Progenitor cell of endocrine pancreas (in vitro differentiated cells): ENCODE data around the gene CRTC3. TPM values are rescaled to one million over a fixed set of nuclear protein-coding genes. Genes with fewer than 3 reads are reported as not detected.
"Not testable (repeated sequence)": the region's sequence is repeated elsewhere in the genome, so short reads cannot be mapped to it uniquely, and the experiment has no call there.

Experiments used
- DNase-seq: peaks from one replicate; pipeline ENCODE4 v3.0.0; 2021; ENCODE audit warnings: low spot score; ENCODE audit not compliant: unreplicated experiment
- H3K27ac Mint-ChIP-seq: 2 replicates; pipeline ENCODE4 v1.8.0; 2021; ENCODE audit warnings: mild to moderate bottlenecking, moderate library complexity, mixed read lengths
- H3K27me3 Mint-ChIP-seq: 2 replicates; pipeline ENCODE4 v1.8.0; 2021; ENCODE audit warnings: mixed read lengths
- H3K36me3 Mint-ChIP-seq: 2 replicates; pipeline ENCODE4 v1.8.0; 2022; ENCODE audit warnings: mixed read lengths; ENCODE audit not compliant: insufficient read depth
- H3K4me1 Mint-ChIP-seq: 2 replicates; pipeline ENCODE4 v1.8.0; 2021; ENCODE audit warnings: low read depth, mixed read lengths
- H3K4me3 Mint-ChIP-seq: 2 replicates; pipeline ENCODE4 v1.8.0; 2021; ENCODE audit warnings: low read depth, mild to moderate bottlenecking, moderate library complexity, mixed read lengths
- H3K9me3 Mint-ChIP-seq: 2 replicates; pipeline ENCODE4 v1.8.0; 2021; ENCODE audit warnings: low read depth, mixed read lengths
- total RNA-seq: library from RNA; stranded (reverse); gene quantifications from 2 replicates; pipeline ENCODE4 v1.2.1, GENCODE V29; 2021
- TF ChIP-seq, protein P1 (sequence below): fragments of 200-600 bp; sonication (generic); IDR thresholded peaks from one replicate; pipeline ENCODE4 v1.5.0; 2021; ENCODE audit warnings: antibody characterized with exemption, mild to moderate bottlenecking; ENCODE audit not compliant: unreplicated experiment

Gene CRTC3
- total RNA-seq, 1 donor from 2014 or later = 34.6 TPM

DNA sequence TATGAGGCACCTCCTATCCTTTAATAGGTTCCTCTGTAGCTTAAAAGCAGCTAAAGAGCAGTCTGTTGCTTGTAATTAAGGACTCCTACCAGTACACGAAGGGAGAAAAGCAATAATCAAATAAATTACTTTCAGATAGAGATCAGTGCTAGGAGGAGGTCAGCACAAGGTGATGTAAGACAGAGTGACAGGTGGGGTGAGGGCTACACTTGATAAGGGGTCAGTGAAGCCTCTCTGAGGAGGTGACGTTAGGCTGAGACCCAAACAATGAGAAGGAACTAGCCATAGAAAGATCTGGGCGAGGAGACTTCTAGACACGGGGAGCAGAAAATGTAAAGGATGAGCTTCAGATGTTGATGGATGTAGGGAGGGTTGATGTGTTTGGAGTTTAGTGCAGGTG, 129.8 kb downstream of the CRTC3 start:
- no peaks in the 10 kb centered on the region for H3K9me3 Mint-ChIP-seq

DNA sequence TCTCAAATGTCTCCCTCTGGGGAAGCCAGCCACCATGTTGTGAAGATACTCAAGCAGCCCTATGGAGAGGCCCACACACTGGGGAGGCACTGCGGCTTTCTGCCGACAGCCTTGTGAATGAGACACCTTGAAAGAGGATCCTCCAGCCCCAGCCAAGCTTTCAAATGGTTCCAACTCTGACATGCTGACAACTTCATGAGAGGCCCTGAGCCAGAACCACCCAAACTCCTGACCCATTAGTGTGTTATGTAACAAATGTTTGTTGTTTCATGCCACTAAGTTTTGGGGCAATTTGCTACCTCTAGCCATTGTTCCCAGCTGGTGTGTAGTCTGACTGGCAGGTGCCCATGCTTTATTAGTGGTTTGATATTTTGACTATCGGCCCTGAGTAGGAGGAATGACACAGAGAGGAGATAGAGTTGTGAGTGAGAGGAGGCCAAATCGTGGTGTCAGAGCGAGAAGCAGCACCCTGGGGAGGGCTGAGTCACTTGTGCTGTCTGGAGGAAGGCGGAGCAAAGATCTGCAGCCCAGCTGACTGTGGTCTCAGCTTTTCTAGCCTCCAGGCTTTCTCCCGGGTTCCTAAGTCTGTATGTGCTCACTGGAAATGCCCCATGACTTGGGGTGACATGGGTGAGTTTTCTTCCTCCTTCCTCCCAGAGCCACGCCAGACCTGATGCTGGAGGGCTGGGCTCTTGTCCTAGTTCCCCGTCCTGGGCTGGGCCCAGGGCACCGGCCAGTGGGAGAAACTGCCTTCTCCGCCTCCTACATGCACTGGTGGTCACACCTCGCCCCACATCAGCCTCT, 130.7 kb downstream of the CRTC3 start:
- TF ChIP-seq, protein P1, sequence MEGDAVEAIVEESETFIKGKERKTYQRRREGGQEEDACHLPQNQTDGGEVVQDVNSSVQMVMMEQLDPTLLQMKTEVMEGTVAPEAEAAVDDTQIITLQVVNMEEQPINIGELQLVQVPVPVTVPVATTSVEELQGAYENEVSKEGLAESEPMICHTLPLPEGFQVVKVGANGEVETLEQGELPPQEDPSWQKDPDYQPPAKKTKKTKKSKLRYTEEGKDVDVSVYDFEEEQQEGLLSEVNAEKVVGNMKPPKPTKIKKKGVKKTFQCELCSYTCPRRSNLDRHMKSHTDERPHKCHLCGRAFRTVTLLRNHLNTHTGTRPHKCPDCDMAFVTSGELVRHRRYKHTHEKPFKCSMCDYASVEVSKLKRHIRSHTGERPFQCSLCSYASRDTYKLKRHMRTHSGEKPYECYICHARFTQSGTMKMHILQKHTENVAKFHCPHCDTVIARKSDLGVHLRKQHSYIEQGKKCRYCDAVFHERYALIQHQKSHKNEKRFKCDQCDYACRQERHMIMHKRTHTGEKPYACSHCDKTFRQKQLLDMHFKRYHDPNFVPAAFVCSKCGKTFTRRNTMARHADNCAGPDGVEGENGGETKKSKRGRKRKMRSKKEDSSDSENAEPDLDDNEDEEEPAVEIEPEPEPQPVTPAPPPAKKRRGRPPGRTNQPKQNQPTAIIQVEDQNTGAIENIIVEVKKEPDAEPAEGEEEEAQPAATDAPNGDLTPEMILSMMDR = no peak
- no peaks in the 10 kb centered on the region for H3K36me3 Mint-ChIP-seq
- no peak overlapping the region for H3K27ac Mint-ChIP-seq
- H3K4me1 Mint-ChIP-seq = peaks cover 8% of the 10 kb centered on the region
- H3K4me3 Mint-ChIP-seq = no peak overlapping the region
- no peak for DNase-seq
- H3K27me3 Mint-ChIP-seq = peaks cover 8% of the 10 kb centered on the region
- H3K9me3 Mint-ChIP-seq = no peaks in the 10 kb centered on the region

More for the DNA sequence above, 129.8 kb downstream of the CRTC3 start:
- Mint-ChIP-seq H3K4me1 (peaks cover 8% of the 10 kb centered on the region), H3K4me3 (no peak overlapping the region), H3K27ac (no peak overlapping the region), H3K36me3 (no peaks in the 10 kb centered on the region), H3K27me3 (peaks cover 8% of the 10 kb centered on the region)
- DNase-seq = no peak
- TF ChIP-seq, protein P1 = no peak

DNA sequence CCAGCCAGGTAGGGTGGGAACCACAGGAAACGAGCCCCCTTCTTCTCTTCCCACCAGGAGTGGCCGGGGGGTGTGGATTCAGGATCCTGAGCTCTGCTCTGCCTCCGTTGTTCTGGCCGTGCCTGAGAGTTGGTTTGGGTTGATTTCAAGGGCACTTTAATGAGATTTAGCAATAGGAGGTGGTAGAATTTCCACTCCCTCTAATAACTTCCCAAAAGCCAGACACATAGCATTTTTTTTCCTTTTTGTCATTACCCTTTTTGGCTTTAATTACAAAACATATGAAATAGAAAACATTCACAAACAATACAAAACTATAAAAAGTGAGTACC, 131.2 kb downstream of the CRTC3 start:
- H3K4me3 Mint-ChIP-seq, H3K36me3 Mint-ChIP-seq, H3K9me3 Mint-ChIP-seq, DNase-seq, H3K4me1 Mint-ChIP-seq, H3K27me3 Mint-ChIP-seq, H3K27ac Mint-ChIP-seq: not testable (repeated sequence)

DNA sequence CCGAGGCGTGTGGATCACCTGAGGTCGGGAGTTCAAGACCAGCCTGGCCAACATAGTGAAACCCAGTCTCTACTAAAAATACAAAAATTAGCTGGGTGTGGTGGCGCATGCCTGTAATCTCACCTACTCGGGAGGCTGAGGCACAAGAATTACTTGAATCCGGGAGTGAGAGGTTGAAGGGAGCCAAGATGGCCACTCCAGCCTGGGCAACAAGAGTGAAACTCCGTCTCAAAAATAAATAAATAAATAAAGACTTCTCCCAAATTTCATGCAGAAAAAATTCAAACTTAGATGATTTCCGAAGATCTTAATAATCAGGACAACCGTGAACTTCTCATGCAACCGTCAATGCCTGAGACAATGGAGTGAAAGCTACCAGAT, 134.3 kb downstream of the CRTC3 start:
- H3K4me1 Mint-ChIP-seq, H3K36me3 Mint-ChIP-seq, H3K4me3 Mint-ChIP-seq, H3K9me3 Mint-ChIP-seq, H3K27me3 Mint-ChIP-seq, DNase-seq, H3K27ac Mint-ChIP-seq: not testable (repeated sequence)

DNA sequence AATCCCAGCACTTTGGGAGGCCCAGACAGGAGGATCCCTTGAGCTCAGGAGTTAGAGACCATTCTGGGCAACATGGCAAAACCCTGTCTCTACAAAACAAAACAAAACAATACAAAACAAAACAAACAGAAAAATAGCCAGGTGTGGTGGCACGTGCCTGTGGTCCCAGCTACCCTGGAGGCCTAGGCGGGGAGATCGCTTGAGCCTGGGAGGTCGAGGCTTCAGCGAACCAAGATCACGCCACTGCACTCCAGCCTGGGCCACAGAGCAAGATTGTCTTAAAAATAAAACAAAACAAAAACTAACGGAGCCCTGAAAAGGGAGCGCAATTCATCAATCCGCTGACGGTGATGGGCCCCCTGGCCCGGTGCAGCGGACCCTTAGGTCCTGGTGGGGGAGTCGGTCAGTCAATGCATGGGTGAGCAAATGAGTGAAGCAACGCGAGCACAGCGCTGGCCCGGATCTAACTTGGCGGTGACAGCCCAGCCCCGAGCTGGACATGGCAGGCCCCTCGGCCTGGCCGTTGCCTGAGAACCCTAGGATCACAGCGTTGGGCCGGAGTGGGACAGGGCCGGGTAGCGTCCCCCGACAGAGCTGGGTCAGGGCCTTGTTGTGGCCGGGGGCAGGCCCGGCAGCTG, 135.0 kb downstream of the CRTC3 start:
- peaks cover 2% of the 10 kb centered on the region for H3K4me1 Mint-ChIP-seq
- peak overlapping the region; percentile 47 for H3K4me3 Mint-ChIP-seq
- H3K9me3 Mint-ChIP-seq = no peaks in the 10 kb centered on the region
- H3K27ac Mint-ChIP-seq = no peak overlapping the region
- no peaks in the 10 kb centered on the region for H3K36me3 Mint-ChIP-seq
- peaks cover 8% of the 10 kb centered on the region for H3K27me3 Mint-ChIP-seq
- DNase-seq = no peak
- TF ChIP-seq, protein P1 = no peak

DNA sequence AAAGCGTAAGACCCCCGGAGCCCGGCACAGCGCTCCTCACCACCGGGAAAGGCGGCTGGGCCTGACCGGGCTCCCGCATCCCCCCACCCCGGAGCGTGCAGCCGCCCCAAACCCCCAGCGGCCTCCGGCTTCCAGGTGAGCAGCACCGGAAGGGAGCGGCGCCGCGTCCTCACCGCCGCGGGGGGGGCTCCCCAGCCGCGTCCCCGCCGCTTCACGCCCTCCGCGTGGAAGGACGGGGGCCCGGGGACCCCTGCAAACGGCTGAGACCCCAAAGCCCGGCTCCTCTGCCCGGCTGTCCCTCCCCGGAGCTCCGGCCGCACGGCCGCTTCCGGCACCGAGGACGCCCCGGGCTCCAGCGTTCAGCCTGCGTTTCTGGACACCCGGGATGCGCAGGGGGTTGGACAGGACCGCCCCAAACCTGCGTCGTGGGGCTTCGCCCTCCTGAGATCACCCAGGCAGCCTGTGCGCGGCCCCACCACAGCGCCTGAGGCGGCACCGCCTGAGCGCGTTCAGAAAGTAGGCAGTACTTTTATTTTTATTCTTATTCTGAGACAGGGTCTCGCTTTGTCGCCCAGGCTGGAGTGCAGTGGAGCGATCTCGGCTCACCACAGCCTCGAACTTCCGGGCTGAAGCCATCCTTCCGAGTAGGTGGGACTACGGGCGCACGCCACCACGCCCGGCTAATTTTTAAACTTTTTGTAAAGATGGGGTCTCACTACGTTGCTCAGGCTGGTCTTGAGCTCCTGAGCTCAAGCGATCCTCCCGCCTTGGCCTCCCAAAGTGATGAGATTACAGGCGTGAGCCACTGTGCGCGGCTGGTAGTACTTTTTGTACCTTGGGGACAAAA, 135.8 kb downstream of the CRTC3 start:
- TF ChIP-seq, protein P1 = no peak
- Mint-ChIP-seq H3K27me3 (peaks cover 8% of the 10 kb centered on the region), H3K36me3 (no peaks in the 10 kb centered on the region), H3K27ac (no peak overlapping the region), H3K4me1 (peaks cover 2% of the 10 kb centered on the region), H3K4me3 (no peak overlapping the region), H3K9me3 (no peaks in the 10 kb centered on the region)
- DNase-seq = no peak
